ENCODE results near the gene PDE5A. TPM values are rescaled to one million over a fixed set of nuclear protein-coding genes. Genes with fewer than 3 reads are reported as not detected.

PDE5A gene
- total RNA-seq, 1 experiment from 2014 or later: 0.30 TPM

DNA sequence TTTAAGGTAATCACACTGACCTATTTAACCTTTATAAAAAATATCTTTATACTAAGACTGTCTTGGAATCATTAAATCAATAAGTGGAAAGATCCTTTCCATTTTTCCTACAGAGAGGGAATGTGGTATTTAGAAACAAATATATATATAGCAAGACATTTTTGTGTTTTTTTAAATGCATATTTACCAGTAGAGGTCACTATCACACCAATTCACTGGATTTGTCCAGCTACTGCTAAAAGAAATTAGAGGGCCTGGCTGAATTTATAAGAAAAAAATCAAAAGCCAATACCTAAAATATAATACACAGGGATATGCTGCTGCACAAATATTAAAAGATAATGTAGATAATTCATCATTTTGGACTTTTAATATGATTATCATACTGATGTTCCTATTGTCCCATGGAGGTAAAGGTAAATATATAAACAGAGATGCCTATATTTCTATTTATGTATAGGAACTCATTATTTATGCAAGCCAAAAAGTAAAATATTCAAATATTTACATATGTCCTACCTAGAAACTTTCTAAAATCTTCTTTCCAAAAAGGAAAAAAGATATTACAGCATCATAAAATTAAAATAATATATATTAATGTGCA is 69.5 kb downstream of the PDE5A start:
- Histone ChIP-seq H3K4me2 (ENCODE audit: low read depth, low read length, poor library complexity, severe bottlenecking) (no peak overlapping the region), H4K20me1 (ENCODE audit: insufficient read depth, low read depth, low read length) (no peaks in the 10 kb centered on the region), H2AFZ (ENCODE audit: low read length) (no peak overlapping the region), H3K4me3 (ENCODE audit: low read length) (no peak overlapping the region), H3K4me1 (ENCODE audit: low read length) (no peaks in the 10 kb centered on the region), H3K27ac (ENCODE audit: low read length) (no peak overlapping the region), H3K9me3 (ENCODE audit: low read length) (no peaks in the 10 kb centered on the region), H3K9me2 (replicated peaks; ENCODE audit: insufficient read depth, low read length) (no peaks in the 10 kb centered on the region), H3K36me3 (ENCODE audit: insufficient read depth, low read length) (no peaks in the 10 kb centered on the region), H3K79me2 (ENCODE audit: low read length) (no peaks in the 10 kb centered on the region), H3K27me3 (ENCODE audit: low read length) (no peaks in the 10 kb centered on the region), H3K9ac (ENCODE audit: low read length) (no peak overlapping the region)
- DNase-seq: peak; percentile 68

GRCh38 chr4:119550857-119551532 is 77.6 kb downstream of the PDE5A start:
- no peaks in the 10 kb centered on the region for H3K36me3 ChIP-seq (ENCODE audit: insufficient read depth, low read length)
- no peak overlapping the region for H3K4me3 ChIP-seq (ENCODE audit: low read length)
- H4K20me1 ChIP-seq (ENCODE audit: insufficient read depth, low read depth, low read length): no peaks in the 10 kb centered on the region
- H3K27me3 ChIP-seq (ENCODE audit: low read length): no peaks in the 10 kb centered on the region
- H3K9ac ChIP-seq (ENCODE audit: low read length): no peak overlapping the region
- no peaks in the 10 kb centered on the region for H3K79me2 ChIP-seq (ENCODE audit: low read length)
- H3K4me2 ChIP-seq (ENCODE audit: low read depth, low read length, poor library complexity, severe bottlenecking): no peak overlapping the region
- H3K27ac ChIP-seq (ENCODE audit: low read length): no peak overlapping the region
- DNase-seq: no peak
- H3K4me1 ChIP-seq (ENCODE audit: low read length): no peaks in the 10 kb centered on the region
- H3K9me2 ChIP-seq (replicated peaks; ENCODE audit: insufficient read depth, low read length): no peaks in the 10 kb centered on the region
- no peak overlapping the region for H2AFZ ChIP-seq (ENCODE audit: low read length)
- H3K9me3 ChIP-seq (ENCODE audit: low read length): no peaks in the 10 kb centered on the region

DNA sequence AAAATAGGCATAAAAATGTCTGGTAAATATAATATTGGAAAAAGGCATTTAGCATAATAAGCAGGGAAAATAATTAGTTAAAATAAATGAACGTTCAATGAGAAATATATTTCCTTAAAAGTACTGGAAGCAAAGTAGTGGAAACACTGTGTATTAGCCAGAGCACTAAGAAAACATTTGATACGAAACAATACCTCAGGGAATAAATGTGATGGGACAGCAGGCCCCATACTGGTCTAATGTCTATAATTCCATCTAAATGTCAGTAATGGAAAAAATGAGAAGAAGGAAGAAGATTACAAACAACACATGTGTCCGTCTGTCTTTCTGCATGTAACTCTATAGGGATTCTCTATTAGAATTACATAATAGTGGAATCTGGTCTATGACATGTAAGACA is 79.0 kb downstream of the PDE5A start:
- Histone ChIP-seq H3K9me3 (ENCODE audit: low read length) (no peaks in the 10 kb centered on the region), H3K4me2 (ENCODE audit: low read depth, low read length, poor library complexity, severe bottlenecking) (no peak overlapping the region), H3K27me3 (ENCODE audit: low read length) (no peaks in the 10 kb centered on the region), H3K9me2 (replicated peaks; ENCODE audit: insufficient read depth, low read length) (no peaks in the 10 kb centered on the region), H3K79me2 (ENCODE audit: low read length) (no peaks in the 10 kb centered on the region), H2AFZ (ENCODE audit: low read length) (no peak overlapping the region), H3K36me3 (ENCODE audit: insufficient read depth, low read length) (no peaks in the 10 kb centered on the region), H4K20me1 (ENCODE audit: insufficient read depth, low read depth, low read length) (no peaks in the 10 kb centered on the region), H3K27ac (ENCODE audit: low read length) (no peak overlapping the region), H3K9ac (ENCODE audit: low read length) (no peak overlapping the region), H3K4me1 (ENCODE audit: low read length) (no peaks in the 10 kb centered on the region), H3K4me3 (ENCODE audit: low read length) (no peak overlapping the region)
- no peak for DNase-seq

DNA sequence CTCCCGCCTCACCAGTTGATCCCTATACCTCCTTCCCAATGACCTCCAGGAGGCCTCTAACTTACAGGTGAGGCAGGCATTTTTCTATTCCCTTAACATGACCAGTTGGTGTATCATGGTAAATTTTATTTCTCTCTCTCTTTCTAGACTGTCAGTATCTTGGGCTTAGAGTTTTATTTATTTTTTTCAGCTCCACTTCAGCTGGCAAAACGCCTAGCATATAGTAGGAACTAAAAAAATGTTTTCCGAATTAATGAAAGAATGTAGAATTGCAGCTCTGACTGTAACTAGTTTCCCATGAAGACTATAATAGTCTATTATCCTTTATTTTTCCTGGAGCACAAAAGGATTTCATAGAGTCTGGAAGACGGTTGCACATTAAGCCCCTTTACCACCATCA is 84.8 kb downstream of the PDE5A start:
- Histone ChIP-seq H3K36me3 (ENCODE audit: insufficient read depth, low read length) (no peaks in the 10 kb centered on the region), H2AFZ (ENCODE audit: low read length) (no peak overlapping the region), H3K4me1 (ENCODE audit: low read length) (no peaks in the 10 kb centered on the region), H3K9ac (ENCODE audit: low read length) (no peak overlapping the region), H3K9me2 (replicated peaks; ENCODE audit: insufficient read depth, low read length) (no peaks in the 10 kb centered on the region), H3K27ac (ENCODE audit: low read length) (no peak overlapping the region), H4K20me1 (ENCODE audit: insufficient read depth, low read depth, low read length) (no peaks in the 10 kb centered on the region), H3K9me3 (ENCODE audit: low read length) (no peaks in the 10 kb centered on the region), H3K4me2 (ENCODE audit: low read depth, low read length, poor library complexity, severe bottlenecking) (no peak overlapping the region), H3K79me2 (ENCODE audit: low read length) (no peaks in the 10 kb centered on the region), H3K27me3 (ENCODE audit: low read length) (no peaks in the 10 kb centered on the region), H3K4me3 (ENCODE audit: low read length) (no peak overlapping the region)
- no peak for DNase-seq

DNA sequence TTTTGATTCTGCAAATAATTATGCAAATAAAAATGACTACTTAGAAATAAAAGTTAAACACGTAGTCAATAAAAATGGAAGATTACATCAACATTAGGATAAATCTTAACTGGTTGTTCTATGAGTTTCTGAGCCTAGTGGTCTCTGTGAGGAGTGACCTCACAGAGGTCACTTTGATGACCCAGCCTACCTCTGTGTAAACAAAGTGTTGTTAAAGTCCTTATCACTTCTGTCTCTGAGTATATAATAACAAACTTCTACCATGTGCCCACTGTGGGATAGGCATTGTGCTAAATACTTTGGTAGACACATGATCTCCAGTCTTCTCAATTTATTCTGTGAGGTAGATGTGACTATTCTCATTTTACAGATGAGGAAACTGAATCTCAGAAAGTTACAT is 85.4 kb downstream of the PDE5A start:
- Histone ChIP-seq H3K79me2 (ENCODE audit: low read length) (no peaks in the 10 kb centered on the region), H3K4me1 (ENCODE audit: low read length) (no peaks in the 10 kb centered on the region), H3K9me2 (replicated peaks; ENCODE audit: insufficient read depth, low read length) (no peaks in the 10 kb centered on the region), H3K27ac (ENCODE audit: low read length) (no peak overlapping the region), H3K27me3 (ENCODE audit: low read length) (no peaks in the 10 kb centered on the region), H3K9ac (ENCODE audit: low read length) (no peak overlapping the region), H2AFZ (ENCODE audit: low read length) (no peak overlapping the region), H3K4me2 (ENCODE audit: low read depth, low read length, poor library complexity, severe bottlenecking) (no peak overlapping the region), H4K20me1 (ENCODE audit: insufficient read depth, low read depth, low read length) (no peaks in the 10 kb centered on the region), H3K4me3 (ENCODE audit: low read length) (no peak overlapping the region), H3K9me3 (ENCODE audit: low read length) (no peaks in the 10 kb centered on the region), H3K36me3 (ENCODE audit: insufficient read depth, low read length) (no peaks in the 10 kb centered on the region)
- DNase-seq: no peak

DNA sequence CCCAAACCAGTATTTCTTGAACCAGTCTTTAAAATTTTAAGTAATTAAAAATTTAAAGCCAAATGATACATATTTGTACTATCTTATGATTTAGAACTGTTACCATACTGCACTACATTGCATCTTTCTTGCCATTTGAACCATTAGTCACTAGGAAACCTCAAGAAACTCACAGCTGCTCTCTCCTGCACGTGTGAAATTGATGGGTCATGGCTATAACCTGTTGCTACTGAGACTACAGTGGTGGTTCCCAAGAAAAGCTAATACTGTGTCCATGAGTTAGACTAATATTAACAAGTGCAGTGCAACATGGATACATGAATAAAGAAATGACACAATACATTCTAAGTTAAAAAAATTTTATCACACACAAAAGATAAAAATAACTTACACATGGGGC is 88.4 kb downstream of the PDE5A start:
- Histone ChIP-seq H3K27ac (ENCODE audit: low read length) (no peak overlapping the region), H3K79me2 (ENCODE audit: low read length) (no peaks in the 10 kb centered on the region), H3K36me3 (ENCODE audit: insufficient read depth, low read length) (no peaks in the 10 kb centered on the region), H3K4me2 (ENCODE audit: low read depth, low read length, poor library complexity, severe bottlenecking) (no peak overlapping the region), H3K4me1 (ENCODE audit: low read length) (peaks cover 16% of the 10 kb centered on the region), H2AFZ (ENCODE audit: low read length) (no peak overlapping the region), H3K9me3 (ENCODE audit: low read length) (no peaks in the 10 kb centered on the region), H3K27me3 (ENCODE audit: low read length) (no peaks in the 10 kb centered on the region), H3K9me2 (replicated peaks; ENCODE audit: insufficient read depth, low read length) (no peaks in the 10 kb centered on the region), H3K4me3 (ENCODE audit: low read length) (no peak overlapping the region), H4K20me1 (ENCODE audit: insufficient read depth, low read depth, low read length) (no peaks in the 10 kb centered on the region), H3K9ac (ENCODE audit: low read length) (no peak overlapping the region)
- DNase-seq: no peak

DNA sequence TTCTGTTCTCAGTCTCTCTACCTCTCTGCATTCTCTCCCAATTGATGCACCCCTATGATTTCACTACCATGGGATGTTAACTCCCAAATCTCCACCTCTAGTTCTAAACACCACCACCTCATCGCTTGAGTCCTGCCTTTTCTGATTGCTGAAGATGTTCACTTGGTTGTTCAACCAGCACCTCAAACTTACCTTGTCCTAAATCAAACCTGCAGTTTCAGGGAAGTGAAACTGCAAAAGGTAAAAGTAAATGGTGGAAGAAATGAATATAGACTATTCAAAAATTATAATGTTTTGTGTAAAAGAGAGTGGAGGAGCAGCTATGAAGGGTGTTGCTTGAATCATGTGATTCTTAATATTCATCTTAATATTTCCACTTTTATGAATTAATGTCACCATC is 91.0 kb downstream of the PDE5A start:
- no peaks in the 10 kb centered on the region for H3K9me3 ChIP-seq (ENCODE audit: low read length)
- H3K4me3 ChIP-seq (ENCODE audit: low read length): no peak overlapping the region
- H3K4me1 ChIP-seq (ENCODE audit: low read length): peaks cover 16% of the 10 kb centered on the region
- H4K20me1 ChIP-seq (ENCODE audit: insufficient read depth, low read depth, low read length): no peaks in the 10 kb centered on the region
- H2AFZ ChIP-seq (ENCODE audit: low read length): peak overlapping the region; percentile 82
- peak overlapping the region; percentile 47 for H3K27ac ChIP-seq (ENCODE audit: low read length)
- peak; percentile 45 for DNase-seq
- no peaks in the 10 kb centered on the region for H3K79me2 ChIP-seq (ENCODE audit: low read length)
- peak overlapping the region; percentile 34 for H3K4me2 ChIP-seq (ENCODE audit: low read depth, low read length, poor library complexity, severe bottlenecking)
- H3K9me2 ChIP-seq (replicated peaks; ENCODE audit: insufficient read depth, low read length): no peaks in the 10 kb centered on the region
- H3K27me3 ChIP-seq (ENCODE audit: low read length): no peaks in the 10 kb centered on the region
- H3K36me3 ChIP-seq (ENCODE audit: insufficient read depth, low read length): no peaks in the 10 kb centered on the region
- H3K9ac ChIP-seq (ENCODE audit: low read length): no peak overlapping the region

GRCh38 chr4:119536572-119537528 is 91.8 kb downstream of the PDE5A start:
- Histone ChIP-seq H4K20me1 (ENCODE audit: insufficient read depth, low read depth, low read length) (no peaks in the 10 kb centered on the region), H3K79me2 (ENCODE audit: low read length) (no peaks in the 10 kb centered on the region), H2AFZ (ENCODE audit: low read length) (peak overlapping the region; percentile 82), H3K4me1 (ENCODE audit: low read length) (peaks cover 16% of the 10 kb centered on the region), H3K4me3 (ENCODE audit: low read length) (no peak overlapping the region), H3K27me3 (ENCODE audit: low read length) (no peaks in the 10 kb centered on the region), H3K9me3 (ENCODE audit: low read length) (no peaks in the 10 kb centered on the region), H3K27ac (ENCODE audit: low read length) (peak overlapping the region; percentile 47), H3K36me3 (ENCODE audit: insufficient read depth, low read length) (no peaks in the 10 kb centered on the region), H3K9me2 (replicated peaks; ENCODE audit: insufficient read depth, low read length) (no peaks in the 10 kb centered on the region), H3K9ac (ENCODE audit: low read length) (no peak overlapping the region), H3K4me2 (ENCODE audit: low read depth, low read length, poor library complexity, severe bottlenecking) (peak overlapping the region; percentile 34)
- DNase-seq: no peak

Data from Karpas-422 (cell line).